HUES48 (cell line): ENCODE measurements around the gene TELO2.

Source experiments
- H3K27ac ChIP-seq: one replicate; pipeline ENCODE4 v1.7.0; 2013; ENCODE audit warnings: low read depth, low read length, inconsistent platforms
- H3K27me3 ChIP-seq: 2 replicates; pipeline ENCODE4 v1.6.1; 2013; ENCODE audit warnings: mild to moderate bottlenecking, low read length; ENCODE audit not compliant: control insufficient read depth, insufficient read depth
- H3K36me3 ChIP-seq: 2 replicates; pipeline ENCODE4 v1.6.1; 2013; ENCODE audit warnings: low read length; ENCODE audit not compliant: control insufficient read depth, insufficient read depth
- H3K4me1 ChIP-seq: 2 replicates; pipeline ENCODE4 v1.6.1; 2013; ENCODE audit warnings: mild to moderate bottlenecking, low read length; ENCODE audit not compliant: control insufficient read depth, insufficient read depth
- H3K4me3 ChIP-seq: 2 replicates; pipeline ENCODE4 v1.5.1; 2013; ENCODE audit warnings: mild to moderate bottlenecking, low read depth, low read length
- H3K9ac ChIP-seq: 2 replicates; pipeline ENCODE4 v1.6.1; 2013; ENCODE audit warnings: mild to moderate bottlenecking, low read depth, low read length, moderate library complexity
- H3K9me3 ChIP-seq: 2 replicates; pipeline ENCODE4 v1.6.1; 2013; ENCODE audit warnings: low read length; ENCODE audit not compliant: control insufficient read depth, insufficient read depth

TELO2 gene

DNA sequence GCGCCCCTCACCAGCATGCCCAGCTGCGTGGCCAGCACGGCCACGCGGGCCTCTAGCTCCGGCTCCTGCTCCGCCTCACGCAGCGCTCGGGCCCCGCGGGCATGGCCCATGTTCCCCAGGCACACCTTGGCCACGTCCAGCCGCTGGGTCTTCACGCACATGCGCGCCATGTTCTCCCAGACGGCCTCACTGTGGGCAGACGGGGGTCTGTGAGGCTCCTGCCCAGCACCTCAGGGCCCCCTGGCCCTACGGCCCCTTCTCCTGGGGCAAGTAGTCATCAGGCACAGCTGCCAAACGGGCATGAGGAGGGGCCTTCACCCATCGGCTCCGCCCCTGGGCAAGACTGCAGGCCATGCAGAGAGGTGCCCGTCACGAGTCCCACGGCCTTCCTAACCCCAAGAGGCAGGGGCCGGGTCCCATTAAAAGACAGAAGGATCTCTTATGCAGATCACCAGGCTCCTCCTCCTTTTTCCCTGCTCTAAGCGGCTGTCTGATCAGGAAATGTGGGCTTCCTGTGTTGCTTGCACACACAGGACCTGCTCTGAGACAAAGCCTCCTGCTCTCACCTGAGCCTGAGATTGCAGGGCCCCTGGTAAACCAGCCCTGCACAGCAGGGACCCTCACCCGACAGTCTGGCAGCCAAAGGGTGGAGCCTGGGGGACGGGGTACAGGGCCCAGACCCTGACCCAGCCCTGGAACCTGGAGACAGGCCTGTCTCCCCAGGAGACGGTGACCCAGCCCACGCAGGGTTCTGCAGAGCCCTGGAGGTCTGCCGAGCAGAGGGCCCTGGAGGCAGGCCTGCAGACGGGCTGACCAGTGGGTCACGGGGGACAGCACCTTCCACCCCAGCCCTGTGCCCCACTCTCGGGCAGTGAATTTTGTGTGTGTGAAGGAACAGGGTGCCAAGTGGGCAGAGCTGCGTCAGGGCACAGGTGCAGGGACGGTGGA lies 33.7 kb downstream of the TELO2 start:
- Histone ChIP-seq H3K4me1 (no peaks in the 10 kb centered on the region), H3K36me3 (no peaks in the 10 kb centered on the region), H3K9me3 (no peaks in the 10 kb centered on the region), H3K4me3 (no peak overlapping the region), H3K27ac (no peak overlapping the region), H3K27me3 (no peaks in the 10 kb centered on the region), H3K9ac (no peak overlapping the region)

DNA sequence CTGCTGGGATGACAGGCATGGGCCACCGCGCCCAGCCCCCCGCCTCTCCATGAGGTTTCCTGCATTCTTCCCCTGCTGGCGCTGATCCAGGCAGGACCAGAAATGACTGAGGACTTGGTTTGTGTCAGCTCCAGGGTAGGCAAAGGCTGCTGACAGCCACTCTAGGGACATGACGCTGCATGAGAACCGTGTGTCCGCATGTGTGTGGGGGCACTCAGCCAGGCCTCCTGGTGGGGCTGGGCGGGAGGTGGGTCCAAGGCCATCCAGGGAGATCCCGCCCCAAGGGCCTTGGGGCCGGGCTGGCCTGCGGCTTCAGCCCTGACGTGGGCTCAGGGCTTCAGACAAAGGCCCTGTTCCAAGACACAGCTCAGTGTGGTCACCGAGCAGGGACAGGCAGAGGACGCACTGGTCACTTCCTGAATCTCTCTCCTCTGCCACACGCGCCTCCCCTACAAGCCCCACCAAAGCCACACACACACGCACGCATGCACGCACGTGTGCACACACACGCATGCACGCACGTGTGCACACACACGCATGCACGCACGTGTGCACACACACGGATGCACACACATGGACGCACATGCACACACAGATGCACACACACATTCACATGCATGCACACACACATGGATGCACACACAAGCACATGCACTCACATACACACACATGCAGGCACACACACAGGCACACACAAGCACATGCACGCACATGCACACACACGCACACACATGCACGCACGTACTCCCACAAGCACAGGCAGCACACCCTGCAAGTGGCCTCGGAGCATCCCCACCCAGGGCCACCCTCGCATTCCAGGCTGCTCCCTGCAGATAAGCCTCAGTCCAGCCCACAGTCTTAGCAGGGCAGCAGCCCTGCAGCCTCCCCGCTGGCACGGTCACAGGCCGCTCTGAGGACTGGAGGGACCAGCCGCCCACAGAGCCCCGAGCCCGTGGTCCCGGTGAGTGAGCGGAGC lies 35.0 kb downstream of the TELO2 start:
- no peaks in the 10 kb centered on the region for H3K9me3 ChIP-seq
- no peaks in the 10 kb centered on the region for H3K4me1 ChIP-seq
- H3K27ac ChIP-seq, result no peak overlapping the region
- H3K36me3 ChIP-seq, result no peaks in the 10 kb centered on the region
- H3K4me3 ChIP-seq, result no peak overlapping the region
- no peak overlapping the region for H3K9ac ChIP-seq
- H3K27me3 ChIP-seq, result no peaks in the 10 kb centered on the region

DNA sequence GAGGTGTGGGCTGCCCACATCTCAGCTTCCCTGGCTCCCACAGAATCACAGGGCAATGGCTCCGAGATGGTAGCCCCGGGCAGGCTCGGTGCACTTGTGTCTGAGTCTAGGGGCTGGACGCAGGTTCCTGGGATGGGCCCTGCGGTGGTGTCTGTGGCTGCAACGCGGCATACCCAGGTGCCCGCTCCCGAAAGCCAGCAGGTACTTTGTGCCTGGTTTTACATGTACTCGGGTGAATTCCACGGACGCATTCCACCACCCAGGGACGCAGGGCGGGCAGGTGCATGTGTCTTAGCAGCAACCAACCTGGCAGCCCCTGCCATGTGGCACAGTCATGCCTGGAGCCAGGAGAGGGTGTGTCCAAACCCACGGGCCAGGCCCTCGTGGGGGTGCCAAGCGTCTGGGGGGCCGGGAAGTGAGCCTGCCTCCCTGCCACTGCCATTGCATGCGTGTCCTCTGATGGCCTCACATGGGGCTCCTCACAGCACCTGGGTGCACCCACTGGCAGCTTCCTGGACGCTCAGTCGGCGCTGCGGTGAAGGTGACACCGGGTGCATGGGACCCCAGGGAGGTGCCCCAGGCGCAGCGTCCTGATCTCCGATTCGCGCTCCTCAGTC lies 35.9 kb downstream of the TELO2 start:
- no peak overlapping the region for H3K27ac ChIP-seq
- no peaks in the 10 kb centered on the region for H3K27me3 ChIP-seq
- H3K9me3 ChIP-seq, result no peaks in the 10 kb centered on the region
- no peaks in the 10 kb centered on the region for H3K4me1 ChIP-seq
- no peak overlapping the region for H3K4me3 ChIP-seq
- H3K36me3 ChIP-seq, result no peaks in the 10 kb centered on the region
- no peak overlapping the region for H3K9ac ChIP-seq

DNA sequence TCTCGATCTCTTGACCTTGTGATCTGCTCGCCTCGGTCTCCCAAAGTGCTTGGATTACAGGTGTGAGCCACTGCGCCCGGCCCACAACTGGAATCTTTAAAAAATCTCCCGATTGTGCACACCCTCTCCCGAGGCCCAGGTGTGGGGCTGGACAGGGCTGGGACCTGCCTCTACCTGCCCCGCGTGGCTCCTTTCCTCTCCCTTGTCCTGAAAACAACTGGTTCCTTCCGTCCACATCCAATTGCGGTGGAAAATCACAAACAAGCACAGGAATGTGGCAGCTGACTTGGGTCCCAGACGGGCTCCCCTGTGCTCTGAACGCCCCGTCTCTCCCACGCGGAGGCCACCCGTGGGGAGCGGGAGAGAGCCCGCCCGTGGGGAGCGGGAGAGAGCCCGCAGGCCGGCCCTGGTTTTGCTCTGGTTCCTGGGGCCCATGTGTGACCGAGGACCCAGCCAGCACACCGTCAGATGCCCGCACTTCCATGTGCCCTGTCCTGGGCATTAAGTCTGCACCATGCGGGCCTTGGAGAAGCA lies 37.3 kb downstream of the TELO2 start:
- H3K9ac ChIP-seq, result no peak overlapping the region
- no peaks in the 10 kb centered on the region for H3K4me1 ChIP-seq
- H3K9me3 ChIP-seq, result no peaks in the 10 kb centered on the region
- H3K27me3 ChIP-seq, result no peaks in the 10 kb centered on the region
- no peak overlapping the region for H3K27ac ChIP-seq
- H3K4me3 ChIP-seq, result no peak overlapping the region
- no peaks in the 10 kb centered on the region for H3K36me3 ChIP-seq

DNA sequence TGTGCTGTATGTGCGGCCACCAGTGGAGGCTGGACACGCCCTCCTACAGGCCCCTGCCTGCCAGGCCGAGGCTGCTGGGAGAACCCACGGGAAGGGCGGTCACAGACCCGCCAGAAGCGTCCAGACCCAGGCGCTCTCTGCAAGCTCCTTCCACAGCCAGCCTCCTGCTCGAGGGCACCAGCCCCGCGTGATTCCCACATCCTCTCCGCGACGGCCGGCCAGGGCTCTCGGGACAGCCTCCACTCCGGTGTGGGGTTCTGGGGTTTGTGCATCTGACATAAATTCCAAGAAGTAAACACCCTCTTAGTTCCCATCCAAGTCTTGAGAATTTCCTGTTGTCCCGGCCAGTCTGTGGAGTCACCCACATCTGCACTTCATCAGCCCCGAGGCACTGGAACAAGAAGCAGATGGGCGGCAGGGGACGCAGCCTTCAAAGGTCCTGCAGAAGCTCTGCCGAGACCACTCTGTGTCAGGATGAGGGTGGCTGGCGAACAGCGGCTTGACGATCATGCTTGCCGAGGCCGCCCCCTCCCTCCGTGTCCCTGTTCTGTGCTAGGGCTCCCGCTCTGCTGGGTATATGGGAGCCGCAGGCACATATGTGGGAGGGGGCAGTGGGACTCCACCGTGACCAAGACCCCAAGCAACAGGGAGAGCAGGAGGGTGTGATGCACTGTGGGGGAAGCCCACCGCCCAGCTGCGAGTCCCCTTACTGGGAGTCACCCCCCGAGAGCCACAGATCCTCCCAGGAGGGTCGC lies 37.9 kb downstream of the TELO2 start:
- H3K9me3 ChIP-seq, result no peaks in the 10 kb centered on the region
- no peaks in the 10 kb centered on the region for H3K36me3 ChIP-seq
- H3K4me1 ChIP-seq, result no peaks in the 10 kb centered on the region
- no peaks in the 10 kb centered on the region for H3K27me3 ChIP-seq
- H3K4me3 ChIP-seq, result no peak overlapping the region
- H3K27ac ChIP-seq, result no peak overlapping the region
- no peak overlapping the region for H3K9ac ChIP-seq

DNA sequence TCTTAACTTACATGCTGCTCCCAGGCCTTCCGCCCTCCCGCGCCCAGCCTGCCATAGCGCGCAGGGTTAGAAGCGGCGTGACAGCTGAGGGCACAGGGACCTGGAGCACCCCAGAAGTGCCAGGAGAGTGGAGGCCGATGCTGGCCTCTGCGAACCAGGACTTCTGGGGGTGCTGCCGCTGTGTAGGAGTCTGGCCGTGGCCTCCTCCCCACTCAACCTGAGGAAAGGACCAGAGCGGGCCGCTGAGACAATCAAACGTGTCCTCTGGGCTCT lies 38.4 kb downstream of the TELO2 start:
- Histone ChIP-seq H3K36me3 (no peaks in the 10 kb centered on the region), H3K4me1 (no peaks in the 10 kb centered on the region), H3K9ac (no peak overlapping the region), H3K4me3 (no peak overlapping the region), H3K27me3 (no peaks in the 10 kb centered on the region), H3K9me3 (no peaks in the 10 kb centered on the region), H3K27ac (no peak overlapping the region)

DNA sequence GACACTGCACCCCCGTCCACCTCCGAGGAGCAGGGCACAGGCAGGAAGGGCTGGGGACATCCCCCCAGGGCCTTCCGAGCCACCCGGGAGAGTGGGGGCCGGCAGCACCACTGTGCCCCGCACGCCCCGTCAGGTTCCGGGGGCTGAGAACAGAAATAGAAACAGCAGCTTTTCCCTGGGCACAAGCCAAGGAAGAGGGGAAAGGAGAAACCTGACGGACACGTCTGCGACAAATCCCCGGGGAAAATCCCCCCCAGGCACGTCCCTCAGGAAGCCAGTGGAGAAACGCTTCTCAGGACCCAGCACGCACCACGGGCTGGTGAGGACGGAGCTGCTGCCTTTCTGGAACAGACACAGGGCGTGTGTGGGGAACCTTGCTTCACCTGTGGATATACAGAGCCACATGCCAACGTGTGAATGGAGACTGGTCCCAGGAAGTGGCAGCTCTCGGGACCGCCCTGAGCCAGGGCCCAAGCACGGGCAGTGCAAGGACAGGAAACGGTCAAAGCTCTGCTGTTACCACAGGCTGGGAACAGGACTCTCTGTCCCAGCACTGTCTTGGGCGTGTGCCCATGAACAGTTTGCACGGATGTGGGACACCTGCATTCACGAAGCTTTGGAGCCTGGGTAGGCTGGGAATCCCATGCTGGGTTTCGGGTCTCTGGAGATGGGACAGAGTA lies 39.1 kb downstream of the TELO2 start:
- no peaks in the 10 kb centered on the region for H3K36me3 ChIP-seq
- no peaks in the 10 kb centered on the region for H3K9me3 ChIP-seq
- H3K9ac ChIP-seq, result no peak overlapping the region
- no peak overlapping the region for H3K4me3 ChIP-seq
- H3K27ac ChIP-seq, result no peak overlapping the region
- no peaks in the 10 kb centered on the region for H3K4me1 ChIP-seq
- H3K27me3 ChIP-seq, result no peaks in the 10 kb centered on the region

DNA sequence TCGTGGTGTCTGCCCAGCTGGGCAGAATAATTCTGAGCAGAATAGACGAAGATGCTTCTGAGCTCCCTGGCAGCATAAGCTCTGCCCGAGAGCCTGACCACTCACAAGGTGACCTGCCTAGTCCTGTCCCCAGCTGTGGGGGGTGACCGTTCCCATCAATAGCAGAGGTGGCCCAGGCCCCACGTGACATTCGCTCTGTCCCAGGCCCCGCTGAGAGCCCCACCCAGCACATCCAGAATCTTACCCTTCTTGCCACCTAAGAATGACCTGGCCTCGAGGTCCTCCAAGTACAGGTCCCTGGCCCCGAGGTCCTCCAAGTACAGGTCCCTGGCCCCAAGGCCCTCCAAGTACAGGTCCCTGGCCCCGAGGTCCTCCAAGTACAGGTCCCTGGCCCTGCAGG lies 39.6 kb downstream of the TELO2 start:
- Histone ChIP-seq H3K36me3 (no peaks in the 10 kb centered on the region), H3K9me3 (no peaks in the 10 kb centered on the region), H3K27ac (no peak overlapping the region), H3K4me1 (no peaks in the 10 kb centered on the region), H3K9ac (no peak overlapping the region), H3K27me3 (no peaks in the 10 kb centered on the region), H3K4me3 (no peak overlapping the region)

DNA sequence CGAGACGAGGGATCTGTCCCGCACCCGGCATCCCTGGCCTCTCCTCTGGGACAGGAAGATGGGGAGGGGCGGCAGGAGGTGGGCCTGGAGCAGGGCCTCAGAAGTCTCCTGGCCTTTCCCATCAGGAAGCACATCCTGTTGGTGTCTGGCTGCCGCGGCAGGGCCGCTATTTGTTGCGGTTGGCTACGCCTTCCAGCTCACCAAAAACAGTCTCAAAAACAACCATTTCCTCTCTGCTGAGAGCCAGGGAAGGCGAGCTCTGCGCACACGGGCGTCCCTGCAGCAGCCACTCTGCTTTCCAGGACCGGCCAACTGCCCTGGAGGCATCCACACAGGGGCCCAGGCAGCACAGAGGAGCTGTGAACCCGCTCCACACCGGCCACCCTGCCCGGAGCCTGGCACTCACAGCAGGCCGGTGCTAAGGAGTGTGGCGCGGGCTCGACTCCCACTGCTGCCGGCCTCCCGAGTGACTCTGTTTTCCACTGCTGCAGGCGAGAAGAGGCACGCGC lies 40.3 kb downstream of the TELO2 start, which contains the start of gene TMEM204:
TMEM204 (plus strand) TSS at position 224 of the 509 bp plus-strand sequence. CDS start 610 bp downstream, outside the sequence.
- Histone ChIP-seq H3K4me1 (no peaks in the 10 kb centered on the region), H3K27ac (no peak within 1 kb of the TSS), H3K36me3 (no peaks in the 10 kb centered on the region), H3K9me3 (no peaks in the 10 kb centered on the region), H3K27me3 (no peaks in the 10 kb centered on the region), H3K4me3 (no peak within 1 kb of the TSS), H3K9ac (no peak within 1 kb of the TSS)
